Right ventricle myocardium superior (tissue), 1 donor: ENCODE results near the gene LILRA6. TPM values are rescaled to one million over a fixed set of nuclear protein-coding genes. Genes with fewer than 3 reads are reported as not detected.
"Not testable (repeated sequence)": the region's sequence is repeated elsewhere in the genome, so short reads cannot be mapped to it uniquely, and the experiment has no call there.

ENCODE experiments used
- ATAC-seq: fragments of 200-7000 bp; cut with Tn5 transposase; one replicate; pipeline ENCODE4 v1.9.1; 2020; ENCODE audit warnings: mild to moderate bottlenecking; ENCODE audit not compliant: poor library complexity
- DNase-seq: peaks from one replicate; pipeline ENCODE4 v3.0.0-alpha.2; 2020
- intact Hi-C: fragments of 100-400 bp; cut with DNase I; formaldehyde crosslinking; loops from one replicate; pipeline ENCODE4 v1.11.2; 2022
- total RNA-seq: library from RNA; stranded (reverse); fragmentation: NEBNext Ultra II Directional; extraction: Animal tissue kit (Norgen Biotek cat#: 25700); gene quantifications from one replicate; pipeline ENCODE4 v1.2.1, GENCODE V29; 2021
- donor health status: DM: no; HTN: yes; CAD: no; lungs with severe emphysema.

The LILRA6 gene
- total RNA-seq, 1 donor from 2014 or later = 1.8 TPM

- ATAC-seq (peak; percentile 68), DNase-seq (peak; percentile 64)
These were observed 29.0 kb upstream of the LILRA6 start for GRCh38 chr19:54271587-54271986.

GRCh38 chr19:54271106-54271505 lies 28.5 kb upstream of the LILRA6 start:
- DNase-seq (no peak), ATAC-seq (peak; percentile 82)
- intact Hi-C loops = no loop called here

More at GRCh38 chr19:54271587-54271986, 29.0 kb upstream of the LILRA6 start:
- intact Hi-C loops = not testable (repeated sequence)

- no peak for DNase-seq
- no peak for ATAC-seq
- intact Hi-C loops = no loop called here
These were observed 26.3 kb upstream of the LILRA6 start for GRCh38 chr19:54268936-54269335.

- intact Hi-C loops = no loop called here
- DNase-seq (peak; percentile 85), ATAC-seq (peak; percentile 65)
These were observed 23.5 kb upstream of the LILRA6 start for GRCh38 chr19:54266133-54266532.

GRCh38 chr19:54262470-54262869 lies 19.9 kb upstream of the LILRA6 start:
- ATAC-seq (no peak), DNase-seq (no peak)
- intact Hi-C loops = no loop called here

- no peak for ATAC-seq
- no peak for DNase-seq
- intact Hi-C loops = no loop called here
These were observed 19.5 kb upstream of the LILRA6 start for GRCh38 chr19:54262066-54262465.

GRCh38 chr19:54257116-54257480 lies 14.5 kb upstream of the LILRA6 start, which contains the start of gene LILRB5:
LILRB5 (minus strand) TSS chr19:54257273; CDS start chr19:54257193, 80 bp downstream.
- ATAC-seq = no peak
- DNase-seq = no peak
- intact Hi-C loops = no loop called here

GRCh38 chr19:54256250-54257115 lies 13.9 kb upstream of the LILRA6 start:
- intact Hi-C loops = no loop called here
- ATAC-seq = no peak
- DNase-seq = no peak

- intact Hi-C loops = no loop called here
- no peak for ATAC-seq
- DNase-seq = no peak
These were observed 12.7 kb upstream of the LILRA6 start for GRCh38 chr19:54255105-54255775.

GRCh38 chr19:54254195-54254906 lies 11.8 kb upstream of the LILRA6 start:
- DNase-seq (no peak), ATAC-seq (no peak)
- intact Hi-C loops = no loop called here

- no peak for ATAC-seq
- intact Hi-C loops = no loop called here
- DNase-seq = no peak
These were observed 11.0 kb upstream of the LILRA6 start for GRCh38 chr19:54253331-54254194.

GRCh38 chr19:54252845-54253244 lies 10.3 kb upstream of the LILRA6 start:
- DNase-seq (no peak), ATAC-seq (no peak)
- intact Hi-C loops = no loop called here

- DNase-seq (no peak), ATAC-seq (no peak)
- intact Hi-C loops = no loop called here
These were observed 9.7 kb upstream of the LILRA6 start for GRCh38 chr19:54252243-54252642.

- intact Hi-C loops = no loop called here
- peak; percentile 59 for DNase-seq
- ATAC-seq = peak; percentile 86
These were observed 5.5 kb upstream of the LILRA6 start for GRCh38 chr19:54248016-54248601.

- intact Hi-C loops = no loop called here
- DNase-seq (no peak), ATAC-seq (peak; percentile 23)
These were observed 4.7 kb upstream of the LILRA6 start for GRCh38 chr19:54247106-54247930.

GRCh38 chr19:54245936-54246335 lies 3.3 kb upstream of the LILRA6 start:
- intact Hi-C loops = no loop called here
- DNase-seq (no peak), ATAC-seq (no peak)

- DNase-seq, ATAC-seq, intact Hi-C loops: not testable (repeated sequence)
These were observed 1.2 kb upstream of the LILRA6 start for GRCh38 chr19:54243809-54244208.
